ENCODE measurements around the gene GJA8.

Gene GJA8

GRCh38 chr1:147913362-147913942 lies 10.9 kb downstream of the GJA8 start:
- ChIA-PET POLR2A (no interaction called here), CTCF (interaction anchor here (0.5 to 1.8 kb wide), 4 partner anchors 11 to 292 kb away, joined by 3 to 7 read pairs (median 4); no protein-coding TSS in a partner anchor)
- no peak overlapping the region for H3K4me3 ChIP-seq (ENCODE audit: low read depth, low read length)
- no peaks in the 10 kb centered on the region for H3K36me3 ChIP-seq (ENCODE audit: control insufficient read depth in 2 of 2, insufficient read depth in 1 of 2, low read length in 2 of 2)
- TF ChIP-seq ZSCAN16 (tag by site-specific recombination; IDR thresholded peaks at IDR 0.05) (no peak), ZNF518A (tag by site-specific recombination; conservative IDR thresholded peaks at IDR 0.05; ENCODE audit: low read depth) (no peak)
- no peaks in the 10 kb centered on the region for H3K9me3 ChIP-seq (ENCODE audit: control insufficient read depth, insufficient read depth, low read depth, low read length)
- H3K27ac ChIP-seq (ENCODE audit: extremely low read depth, low read depth, low read length), result no peak overlapping the region
- no peaks in the 10 kb centered on the region for H3K4me1 ChIP-seq (ENCODE audit: control insufficient read depth, insufficient read depth, low read length)

- Histone ChIP-seq H3K27ac (ENCODE audit: extremely low read depth, low read depth, low read length) (no peak overlapping the region), H3K4me3 (ENCODE audit: low read depth, low read length) (no peak overlapping the region), H3K4me1 (ENCODE audit: control insufficient read depth, insufficient read depth, low read length) (no peaks in the 10 kb centered on the region), H3K9me3 (ENCODE audit: control insufficient read depth, insufficient read depth, low read depth, low read length) (no peaks in the 10 kb centered on the region), H3K36me3 (ENCODE audit: control insufficient read depth in 2 of 2, insufficient read depth in 1 of 2, low read length in 2 of 2) (no peaks in the 10 kb centered on the region)
- TF ChIP-seq ZBTB11 (tag by site-specific recombination; conservative IDR thresholded peaks at IDR 0.05; ENCODE audit: low read depth), result peak; percentile 55
- no peak for TF ChIP-seq ZNF639 (tag by site-specific recombination; IDR thresholded peaks at IDR 0.05)
- CTCF ChIA-PET, result interaction anchor here (1.2 kb wide), 1 partner anchor 27 kb away, joined by 4 read pairs; no protein-coding TSS in a partner anchor
- POLR2A ChIA-PET, result no interaction called here
These were observed 17.3 kb downstream of the GJA8 start for GRCh38 chr1:147919896-147920295.

- TF ChIP-seq ZNF133 (tag by site-specific recombination; IDR thresholded peaks at IDR 0.05), result no peak
- TF ChIP-seq KLF16 (tag by site-specific recombination; IDR thresholded peaks at IDR 0.05), result no peak
- TF ChIP-seq ZNF239 (tag by site-specific recombination; IDR thresholded peaks at IDR 0.05), result no peak
- no peak for TF ChIP-seq ZNF580 (tag by site-specific recombination; IDR thresholded peaks at IDR 0.05)
- no peak for TF ChIP-seq ZNF600 (tag by site-specific recombination; IDR thresholded peaks at IDR 0.05)
- TF ChIP-seq ZNF792 (tag by site-specific recombination; IDR thresholded peaks at IDR 0.05), result no peak
- no peak for TF ChIP-seq KLF8 (tag by site-specific recombination; IDR thresholded peaks at IDR 0.05)
- TF ChIP-seq PBX3 (CRISPR knock-in tag; IDR thresholded peaks at IDR 0.05), result no peak
- TF ChIP-seq HOXD13 (CRISPR knock-in tag; IDR thresholded peaks at IDR 0.05; ENCODE audit: borderline replicate concordance), result no peak
- no peak for TF ChIP-seq BCL11A (tag by site-specific recombination; IDR thresholded peaks at IDR 0.05; ENCODE audit: low read depth)
- TF ChIP-seq YY1 (tag by site-specific recombination; IDR thresholded peaks at IDR 0.05), result no peak
- TF ChIP-seq ELK4 (IDR thresholded peaks at IDR 0.05; ENCODE audit: borderline replicate concordance, low read depth, low read length), result no peak
- Histone ChIP-seq H3K4me1 (ENCODE audit: control insufficient read depth, insufficient read depth, low read length) (no peaks in the 10 kb centered on the region), H3K27ac (ENCODE audit: extremely low read depth, low read depth, low read length) (no peak overlapping the region), H3K9me3 (ENCODE audit: control insufficient read depth, insufficient read depth, low read depth, low read length) (no peaks in the 10 kb centered on the region), H3K36me3 (ENCODE audit: control insufficient read depth in 2 of 2, insufficient read depth in 1 of 2, low read length in 2 of 2) (no peaks in the 10 kb centered on the region), H3K4me3 (ENCODE audit: low read depth, low read length) (no peak overlapping the region)
- POLR2A ChIA-PET, result no interaction called here
- CTCF ChIA-PET, result interaction anchor here (0.6 to 1.5 kb wide), 2 partner anchors 12 to 32 kb away, joined by 4 read pairs; no protein-coding TSS in a partner anchor
These were observed 22.2 kb downstream of the GJA8 start for GRCh38 chr1:147924813-147925212.
